K562 (cell line): Measurements from ENCODE around the gene HUS1. TPM values are rescaled to one million over a fixed set of nuclear protein-coding genes. Genes with fewer than 3 reads are reported as not detected.

ENCODE experiments used
- ATAC-seq: fragments of 200-7000 bp; cut with Tn5 transposase; 3 replicates; pipeline ENCODE4 v1.9.1; 2020; ENCODE audit warnings: moderate library complexity
- BruUV-seq: library from RNA; stranded (reverse); fragments of 400-500 nt; replicated peaks from 2 replicates; lab custom pipeline; 2021; lab: Mats Ljungman, UMichigan
- CTCF ChIA-PET: fragments of 300-600 bp; formaldehyde crosslinking; extraction: SDS; loops from one replicate; lab custom pipeline; 2021; ENCODE audit warnings: low intra/inter-chr PET ratio; lab: Yijun Ruan, JAX
- POLR2A ChIA-PET: fragments of 300-600, 350-650 bp; sonication (Branson Sonifier 250); formaldehyde crosslinking; extraction: SDS; loops from one replicate; lab custom pipeline; 2021; ENCODE audit warnings: antibody characterized with exemption, inconsistent platforms; lab: Yijun Ruan, JAX
- DNase-seq, 4 experiments: peaks; one replicate each; pipeline versions ENCODE4 v3.0.0 to v3.0.0-alpha.2; 2011 to 2018; ENCODE audit warnings: low spot score in 3 of 4, mixed read lengths in 3 of 4; ENCODE audit errors: extremely low read depth in 1 of 4
- FAIRE-seq: peaks from 2 replicates; lab custom pipeline; 2011; peaks lifted over from hg19 to GRCh38; lab: Jason Lieb, UNC
- H2AFZ ChIP-seq: 2 replicates; pipeline ENCODE4 v1.6.0; 2011; ENCODE audit warnings: low read depth, low read length, control low read depth, inconsistent platforms
- H3K27ac ChIP-seq: fragments of 200-600 bp; 3 replicates; pipeline ENCODE4 v1.8.0; 2011; ENCODE audit warnings: low read depth, mild to moderate bottlenecking, control low read depth, inconsistent platforms, low read length, moderate library complexity, mixed read lengths; ENCODE audit errors: extremely low read depth
- H3K27me3 ChIP-seq, 2 experiments: fragments of 300-600 bp in 1 of 2; 2 replicates in 1 of 2; 3 replicates in 1 of 2; pipeline versions ENCODE4 v1.6.0 to v1.8.0; 2011; ENCODE audit warnings: inconsistent platforms in 2 of 2, low read length in 2 of 2, mild to moderate bottlenecking in 1 of 2, mixed read lengths in 1 of 2, moderate library complexity in 1 of 2; ENCODE audit not compliant: control insufficient read depth in 2 of 2, insufficient read depth in 2 of 2
- H3K36me3 ChIP-seq: fragments of 300-600 bp; 3 replicates; pipeline ENCODE4 v1.8.0; 2011; ENCODE audit warnings: mild to moderate bottlenecking, low read length, inconsistent platforms; ENCODE audit not compliant: control insufficient read depth, insufficient read depth
- H3K4me1 ChIP-seq, 2 experiments: fragments of 200-600 bp in 1 of 2; replicated peaks in 1 of 2; 2 replicates in 1 of 2; 3 replicates in 1 of 2; pipeline versions ENCODE4 v1.5.1 to v1.8.0; 2011; ENCODE audit warnings: inconsistent platforms in 2 of 2, low read length in 2 of 2, mild to moderate bottlenecking in 1 of 2, mixed read lengths in 1 of 2, moderate library complexity in 1 of 2; ENCODE audit not compliant: control insufficient read depth in 2 of 2, insufficient read depth in 2 of 2
- H3K4me2 ChIP-seq: 2 replicates; pipeline ENCODE4 v1.6.1; 2011; ENCODE audit warnings: low read length, control low read depth, inconsistent platforms, mixed read lengths; ENCODE audit not compliant: insufficient read depth
- H3K4me3 ChIP-seq: fragments of 200-600 bp; sonication (generic), shearing (Covaris generic); 2 replicates; pipeline ENCODE4 v1.5.1; 2016; ENCODE audit warnings: control low read depth, inconsistent platforms
- H3K79me2 ChIP-seq: fragments of 200-600 bp; 3 replicates; pipeline ENCODE4 v1.8.0; 2011; ENCODE audit warnings: low read length, inconsistent platforms; ENCODE audit not compliant: control insufficient read depth, insufficient read depth
- H3K9ac ChIP-seq, 2 experiments: 2 replicates each; pipeline versions ENCODE4 v1.6.0 to v1.6.1; 2011; ENCODE audit warnings: low read depth in 2 of 2, low read length in 2 of 2, control low read depth in 1 of 2, inconsistent platforms in 1 of 2, mild to moderate bottlenecking in 1 of 2, mixed read lengths in 1 of 2; ENCODE audit not compliant: insufficient read depth in 1 of 2
- H3K9me1 ChIP-seq: one replicate; pipeline ENCODE4 v1.6.0; 2011; ENCODE audit warnings: inconsistent platforms, mild to moderate bottlenecking, low read length, moderate library complexity; ENCODE audit not compliant: control insufficient read depth, insufficient read depth
- H3K9me3 ChIP-seq: replicated peaks from 2 replicates; pipeline ENCODE4 v1.5.1; 2011; ENCODE audit warnings: low read depth, low read length, inconsistent platforms; ENCODE audit not compliant: control insufficient read depth, insufficient read depth
- H4K20me1 ChIP-seq: replicated peaks from 2 replicates; pipeline ENCODE4 v1.6.1; 2011; ENCODE audit warnings: low read length, inconsistent platforms, mixed read lengths; ENCODE audit not compliant: control insufficient read depth, insufficient read depth
- GATAD2A ChIP-seq: fragments of 450-650 bp; IDR thresholded peaks from 2 replicates; pipeline ENCODE4 v1.6.1; 2017
- HSF4 ChIP-seq: fragments of 250-450 bp; sonication (Bioruptor Pico); IDR thresholded peaks from 2 replicates; pipeline ENCODE4 v2.1.2; 2022; ENCODE audit warnings: mild to moderate bottlenecking, moderate library complexity, borderline replicate concordance
- KAT8 ChIP-seq: fragments of 450-650 bp; IDR thresholded peaks from 2 replicates; pipeline ENCODE4 v1.6.1; 2016; ENCODE audit warnings: low read depth, mild to moderate bottlenecking
- MNT ChIP-seq, 2 experiments: fragments of 450-650 bp; conservative IDR thresholded peaks; 2 replicates each; pipeline ENCODE4 v1.6.1; 2017; ENCODE audit warnings: mild to moderate bottlenecking in 2 of 2, moderate library complexity in 2 of 2
- OTX1 ChIP-seq: fragments of 450-650 bp; formaldehyde crosslinking; IDR thresholded peaks from 2 replicates; pipeline ENCODE4 v1.4.0; 2022; ENCODE audit warnings: mild to moderate bottlenecking
- PTRF ChIP-seq: fragments of 450-650 bp; IDR thresholded peaks from 2 replicates; pipeline ENCODE4 v1.6.1; 2016; ENCODE audit warnings: mild to moderate bottlenecking, missing genetic modification characterization, missing compliant biosample characterization
- PTTG1 ChIP-seq: fragments of 450-650 bp; IDR thresholded peaks from 2 replicates; pipeline ENCODE4 v1.6.1; 2016; ENCODE audit warnings: low read depth, mild to moderate bottlenecking, missing genetic modification characterization, missing compliant biosample characterization
- TCF3 ChIP-seq: sonication (generic); formaldehyde crosslinking; IDR thresholded peaks from 2 replicates; pipeline ENCODE4 v1.4.0; 2020; ENCODE audit warnings: mild to moderate bottlenecking, missing genetic modification reagents
- ZC3H4 ChIP-seq: sonication (generic); formaldehyde crosslinking; IDR thresholded peaks from 2 replicates; pipeline ENCODE4 v1.9.0; 2021; ENCODE audit warnings: missing genetic modification reagents, borderline replicate concordance
- ZNF318 ChIP-seq, 2 experiments: fragments of 450-650 bp; IDR thresholded peaks; 2 replicates each; pipeline ENCODE4 v1.6.1; 2016; ENCODE audit warnings: mild to moderate bottlenecking in 2 of 2, borderline replicate concordance in 1 of 2, low read depth in 1 of 2, moderate library complexity in 1 of 2
- WGBS: fragments of 100-300 bp; shearing (Covaris generic); methylation state at CpG from one replicate; pipeline ENCODE4 v1.1.6; 2016; ENCODE audit warnings: low coverage, mixed read lengths; ENCODE audit not compliant: insufficient coverage; ENCODE audit errors: missing lambda C conversion rate; 5-methylcytosine and 5-hydroxymethylcytosine counted together
- in situ Hi-C: fragments of 300-500 bp; cut with MboI; formaldehyde crosslinking; loops from 4 replicates; pipeline ENCODE4 v1.15.0; 2018; ENCODE audit warnings: inconsistent platforms, mixed read lengths
- intact Hi-C: fragments of 100-400 bp; cut with micrococcal nuclease; formaldehyde crosslinking; loops from 2 replicates; pipeline ENCODE4 v1.14.2; 2022
- polyA plus RNA-seq, 8 experiments: library from polyadenylated mRNA; depleted of rRNA in 4 of 8; stranded (reverse) in 5 of 8; unstranded in 3 of 8; fragments of >200 nt; fragmentation: Nextera tagmentation in 2 of 8; fragmentation: Illumina TruSeq in 1 of 8; extraction: Ambion mirVana in 2 of 8; extraction: Trizol in 1 of 8; gene quantifications; 2 replicates each; pipeline versions ENCODE4 v1.2.1 to v1.2.3, GENCODE V29; 2011 to 2014; ENCODE audit warnings: inconsistent platforms in 1 of 8, missing spikeins in 1 of 8
- total RNA-seq, 7 experiments: library from RNA; depleted of rRNA in 6 of 7; stranded (reverse); fragments of >200 nt in 6 of 7; fragmentation: Illumina TruSeq in 2 of 7; extraction: Trizol in 2 of 7; gene quantifications; 2 replicates each; pipeline versions ENCODE4 v1.2.1 to v1.2.3, GENCODE V29; 2011 to 2021; ENCODE audit warnings: low replicate concordance in 1 of 7

Gene HUS1
- total and polyA plus RNA-seq, 9 of the 15 experiments (the other 6 are each of a cell fraction or from before 2014, with no cell fraction given): 11.5 to 27.0 (median 16.5) TPM

GRCh38 chr7:47947355-47947749 lies 32.1 kb downstream of the HUS1 start (continued):
- TF ChIP-seq PTRF (tag): no peak

GRCh38 chr7:47946581-47947354 lies 32.6 kb downstream of the HUS1 start:
- H3K9me3 ChIP-seq: no peaks in the 10 kb centered on the region
- ChIA-PET POLR2A (no interaction called here), CTCF (interaction anchor here (0.6 to 3.0 kb wide), 4 partner anchors 22 to 208 kb away, joined by 3 to 39 read pairs (median 8); no protein-coding TSS in a partner anchor)
- no peak overlapping the region for H3K4me3 ChIP-seq
- H3K27ac ChIP-seq: no peak overlapping the region
- intact Hi-C loops (loop anchor here (5.0 kb wide), 2 partner anchors 206 to 1906 kb away; no protein-coding TSS in a partner anchor), in situ Hi-C loops (no loop called here)
- H3K4me2 ChIP-seq: no peak overlapping the region
- no peaks in the 10 kb centered on the region for H3K79me2 ChIP-seq
- H3K9me1 ChIP-seq: no peaks in the 10 kb centered on the region
- FAIRE-seq (peak; percentile 23), ATAC-seq (no peak), DNase-seq (no peak)
- H4K20me1 ChIP-seq: no peaks in the 10 kb centered on the region; the same call in none of the 2 replicates
- WGBS: 0% methylated on average over 7 of the region's 7 CpGs
- H3K36me3 ChIP-seq: no peaks in the 10 kb centered on the region
- peaks cover 10 to 41% of the 10 kb centered on the region in 2 experiments; a peak in 4 of 5 replicates for H3K27me3 ChIP-seq
- no TSS peak for BruUV-seq
- H3K9ac ChIP-seq: no peak overlapping the region
- H3K4me1 ChIP-seq: no peaks in the 10 kb centered on the region; a peak in 1 of 5 replicates
- no peak overlapping the region for H2AFZ ChIP-seq
- TF ChIP-seq HSF4 (CRISPR knock-in tag) (no peak), OTX1 (no peak), ZC3H4 (CRISPR knock-in tag) (no peak), TCF3 (CRISPR knock-in tag) (no peak), KAT8 (no peak), ZNF318 (IDR thresholded peaks at IDR 0.05; ENCODE audit: borderline replicate concordance in 1 of 2, low read depth in 1 of 2) (no peak), GATAD2A (no peak), MNT (conservative IDR thresholded peaks at IDR 0.05) (no peak), PTTG1 (tag) (no peak)
